HG03064 (cell line): Measurements from ENCODE around the gene EIF4A2.

Experiments used
- ATAC-seq: cut with Tn5 transposase; IDR thresholded peaks from one replicate; pipeline ENCODE4 v1.9.1; 2021; ENCODE audit warnings: low read depth; ENCODE audit not compliant: unreplicated experiment

EIF4A2 gene

GRCh38 chr3:186783058-186783730, at the start of gene EIF4A2:
Gene EIF4A2 (plus strand): TSS chr3:186783577. CDS start chr3:186783611, 34 bp downstream.
- ATAC-seq = peak; percentile 48

DNA sequence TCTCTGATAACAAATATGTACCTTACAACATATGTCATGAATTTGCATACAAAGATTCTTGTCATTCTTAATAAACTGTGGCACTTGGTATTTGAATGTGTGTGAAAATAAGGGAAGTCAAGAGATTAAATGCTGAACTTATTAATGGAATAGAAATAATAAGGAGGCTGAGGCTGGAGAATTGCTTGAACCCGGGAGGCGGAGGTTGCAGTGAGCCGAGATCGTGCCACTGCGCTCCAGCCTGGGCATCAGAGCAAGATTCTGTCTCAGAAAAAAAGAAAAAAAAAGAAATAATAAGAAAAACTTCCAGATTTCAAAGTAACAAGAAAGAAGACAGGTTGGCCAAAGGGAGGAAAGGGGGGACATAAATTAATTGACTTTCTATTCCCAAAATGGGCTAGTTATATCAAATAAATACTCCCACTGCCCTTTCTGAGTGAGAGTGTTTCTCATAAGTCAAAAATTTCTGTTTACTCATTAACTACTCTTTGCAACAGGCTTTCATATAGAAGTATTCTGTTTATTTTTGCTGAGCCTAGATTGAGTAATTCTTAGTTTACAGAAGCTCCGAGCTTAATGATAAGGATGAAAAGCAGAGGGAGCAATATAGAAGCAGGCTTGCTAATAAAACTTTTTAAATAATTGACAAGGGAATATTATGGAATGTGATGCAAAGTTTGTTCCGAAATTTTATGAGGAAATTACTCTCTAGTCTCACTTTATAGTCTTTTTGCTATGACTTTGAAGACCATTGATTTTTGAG, 40.6 kb upstream of the EIF4A2 start:
- ATAC-seq = no peak

DNA sequence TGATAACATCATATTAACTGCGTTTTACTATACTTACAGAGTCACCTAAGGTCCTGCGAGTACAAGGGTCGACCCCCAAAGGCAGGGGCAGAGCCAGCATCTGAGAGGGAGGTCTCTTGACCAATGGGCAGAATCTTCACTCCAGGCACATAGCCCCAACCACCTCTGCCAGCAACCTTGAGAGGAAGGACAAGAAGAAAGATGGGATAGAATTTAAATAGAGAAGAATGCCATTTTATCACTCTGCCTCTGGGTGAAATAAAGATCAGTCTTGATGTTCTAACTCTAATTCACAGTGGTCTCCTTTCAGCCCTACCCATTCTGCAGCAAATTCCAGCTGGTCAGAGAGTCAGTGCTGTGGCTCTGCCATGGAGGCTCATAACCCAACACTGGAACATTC, 39.7 kb upstream of the EIF4A2 start:
- ATAC-seq = no peak

- ATAC-seq = no peak
These were observed 37.4 kb upstream of the EIF4A2 start for GRCh38 chr3:186746008-186746407.

GRCh38 chr3:186750316-186750715, 33.1 kb upstream of the EIF4A2 start:
- no peak for ATAC-seq

- no peak for ATAC-seq
These were observed 31.9 kb upstream of the EIF4A2 start for GRCh38 chr3:186751480-186751879.

DNA sequence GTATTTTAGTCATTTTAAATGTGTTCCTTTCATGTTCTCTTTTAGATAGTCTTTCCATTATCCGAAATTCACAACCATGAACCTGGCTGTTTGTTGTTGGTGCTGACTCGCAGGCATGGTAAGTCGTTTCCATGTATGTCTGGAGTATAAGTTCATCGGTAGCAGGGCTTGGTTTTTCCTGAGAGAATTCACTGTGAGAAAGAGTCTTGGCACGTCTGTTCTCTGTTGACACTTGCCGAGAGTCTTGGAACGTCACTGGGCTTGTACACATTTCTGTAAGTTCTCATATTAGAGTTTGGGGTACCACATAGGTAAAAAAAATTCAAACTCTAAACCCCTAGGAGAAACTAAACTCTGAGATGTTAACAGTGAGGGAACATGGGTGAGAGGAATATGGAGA, 29.4 kb upstream of the EIF4A2 start:
- no peak for ATAC-seq

GRCh38 chr3:186754871-186755270, 28.5 kb upstream of the EIF4A2 start:
- no peak for ATAC-seq

GRCh38 chr3:186757214-186757613, 26.2 kb upstream of the EIF4A2 start:
- no peak for ATAC-seq

DNA sequence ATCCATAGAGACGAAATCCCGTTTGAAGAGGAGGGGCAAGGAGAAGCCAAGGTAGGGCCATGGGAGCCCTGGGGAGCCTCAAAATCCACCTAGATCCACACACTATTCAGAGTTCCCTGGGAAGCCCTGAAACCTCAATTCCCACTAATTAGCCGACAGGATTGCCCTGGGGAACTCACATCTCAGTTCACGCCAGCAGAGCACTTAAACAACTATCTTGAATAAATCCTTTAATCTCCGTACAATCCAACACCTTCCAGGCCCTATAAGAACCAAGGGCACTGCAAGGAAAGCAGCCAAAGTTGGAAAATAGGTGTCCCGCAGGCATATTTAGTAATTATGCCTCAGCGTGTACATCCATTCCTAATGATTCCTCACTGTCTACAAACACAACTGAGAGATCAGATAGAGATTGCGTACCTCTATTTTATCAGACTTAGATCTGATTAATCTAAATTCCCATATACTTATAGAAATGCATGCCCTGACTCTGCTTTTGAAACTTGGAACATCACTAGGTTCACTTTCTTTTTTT, 25.6 kb upstream of the EIF4A2 start:
- no peak for ATAC-seq

GRCh38 chr3:186759231-186759930, 24.0 kb upstream of the EIF4A2 start:
- ATAC-seq = no peak

GRCh38 chr3:186760141-186760833, 23.1 kb upstream of the EIF4A2 start:
- no peak for ATAC-seq

- no peak for ATAC-seq
These were observed 22.4 kb upstream of the EIF4A2 start for GRCh38 chr3:186760897-186761447.

GRCh38 chr3:186772281-186772694, 11.1 kb upstream of the EIF4A2 start:
- peak; percentile 28 for ATAC-seq

- ATAC-seq = peak; percentile 89
These were observed 10.5 kb upstream of the EIF4A2 start for GRCh38 chr3:186772701-186773417.

DNA sequence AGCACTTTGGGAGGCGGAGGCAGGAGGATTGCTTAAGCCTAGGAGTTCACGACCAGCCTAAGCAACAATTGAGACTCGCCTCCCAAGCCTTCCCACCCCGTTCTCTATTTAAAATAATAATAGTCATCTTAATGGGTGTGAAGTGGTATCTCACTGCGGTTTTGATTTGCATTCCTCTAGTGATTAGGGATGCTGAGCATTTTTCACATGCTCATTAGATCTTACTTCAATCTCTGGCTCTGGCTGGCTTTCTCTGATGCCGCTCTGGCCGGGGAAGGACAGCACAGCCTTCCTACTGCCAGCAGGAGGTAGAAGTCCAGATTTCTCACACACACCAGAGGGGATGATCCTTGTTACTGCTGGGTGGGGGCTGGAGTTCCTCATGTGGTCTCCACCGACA, 7.4 kb upstream of the EIF4A2 start:
- no peak for ATAC-seq

- ATAC-seq = no peak
These were observed 4.2 kb upstream of the EIF4A2 start for GRCh38 chr3:186779204-186779603.

DNA sequence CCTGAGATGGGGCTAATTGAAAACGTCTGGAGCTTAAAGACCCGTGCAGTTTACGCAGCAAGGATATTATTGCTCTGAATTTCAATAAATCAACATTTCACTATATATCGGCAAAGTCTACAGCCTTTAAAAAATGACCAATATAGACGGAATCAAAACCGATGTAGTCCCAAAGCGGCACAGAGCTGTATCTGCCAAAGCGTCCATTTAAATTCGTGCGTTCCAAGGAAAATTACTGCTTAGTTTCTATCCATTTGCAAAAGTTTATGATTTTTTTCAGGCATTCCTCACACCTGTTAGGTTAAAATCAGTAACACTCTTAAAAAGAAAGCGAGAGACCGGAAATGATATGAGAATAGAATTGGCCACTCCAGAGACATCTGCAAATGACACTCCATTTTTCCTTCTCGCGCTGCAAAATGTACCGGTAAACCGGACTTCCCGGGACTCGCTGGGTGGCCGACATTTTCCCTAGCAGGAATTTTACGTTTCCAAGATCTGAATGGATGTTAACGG, 777 bp upstream of the EIF4A2 start:
- peak; percentile 23 for ATAC-seq

- ATAC-seq = peak; percentile 75
These were observed 546 bp downstream of the EIF4A2 start for GRCh38 chr3:186783731-186784515.
